Gastrocnemius medialis (tissue), 4 donors: ENCODE results near the gene HINFP. TPM values are rescaled to one million over a fixed set of nuclear protein-coding genes. Genes with fewer than 3 reads are reported as not detected.
A peak's percentile ranks its signal among the peaks of the same experiment; 100 is the strongest.

ENCODE experiments used
- ATAC-seq, 2 donors: fragments of 150-250 bp; one replicate each; pipeline ENCODE4 v1.9.1; 2016
- DNase-seq, 2 donors: peaks; one replicate each; pipeline ENCODE4 v3.0.0-alpha.2; 2019
- H3K27ac ChIP-seq, 4 donors: fragments of 200-600 bp; sonication (generic); 1 replicate in 1 of 4; 2 replicates in 3 of 4; pipeline ENCODE4 v1.5.1; 2016 to 2018; ENCODE audit warnings: mild to moderate bottlenecking in 2 of 4, moderate library complexity in 1 of 4
- H3K27me3 ChIP-seq, 3 donors: fragments of 200-600 bp; sonication (generic) in 2 of 3; 1 replicate in 1 of 3; 2 replicates in 2 of 3; pipeline versions ENCODE4 v1.5.1 to v1.6.0; 2016 to 2019; ENCODE audit warnings: mild to moderate bottlenecking in 1 of 3, moderate library complexity in 1 of 3
- H3K36me3 ChIP-seq, 2 donors: fragments of 200-600 bp; sonication (generic) in 1 of 2; one replicate each; pipeline ENCODE4 v1.5.1; 2017 to 2018
- H3K4me1 ChIP-seq, 2 donors: fragments of 200-600 bp; sonication (generic) in 1 of 2; one replicate each; pipeline ENCODE4 v1.5.1; 2016 to 2017; ENCODE audit warnings: mild to moderate bottlenecking in 2 of 2
- H3K4me3 ChIP-seq, 4 donors: fragments of 200-600 bp; sonication (generic) in 3 of 4; 1 replicate in 1 of 4; 2 replicates in 3 of 4; pipeline ENCODE4 v1.5.1; 2016 to 2019; ENCODE audit warnings: mild to moderate bottlenecking in 2 of 4
- H3K9me3 ChIP-seq, 3 donors: fragments of 200-600 bp; sonication (generic) in 2 of 3; 1 replicate in 1 of 3; 2 replicates in 2 of 3; pipeline ENCODE4 v1.5.1; 2016 to 2019
- CTCF ChIP-seq, 5 experiments: fragments of 450-650 bp in 3 of 5; fragments of 200-600 bp in 2 of 5; sonication (generic) in 2 of 5; IDR thresholded peaks in 4 of 5; conservative IDR thresholded peaks in 1 of 5; 1 replicate in 4 of 5; 2 replicates in 1 of 5; pipeline ENCODE4 v1.5.1; 2016 to 2019; ENCODE audit warnings: antibody characterized with exemption in 5 of 5, mild to moderate bottlenecking in 3 of 5, moderate library complexity in 3 of 5
- POLR2A ChIP-seq, 2 donors: fragments of 450-650 bp; IDR thresholded peaks; one replicate each; pipeline ENCODE4 v1.6.1; 2017; ENCODE audit warnings: antibody characterized with exemption in 2 of 2, mild to moderate bottlenecking in 2 of 2, moderate library complexity in 2 of 2
- in situ Hi-C, 4 donors: fragments of 200-750 bp; cut with MboI; loops; one replicate each; pipeline versions ENCODE4 v1.15.0 to v1.8.0; 2017; ENCODE audit warnings: low sequenced_read_pairs in 4 of 4
- intact Hi-C: fragments of 100-400 bp; cut with DNase I; formaldehyde crosslinking; loops from one replicate; pipeline ENCODE4 v1.15.1; 2023; ENCODE audit warnings: low total_unique reads
- total RNA-seq, 4 donors: library from RNA; depleted of rRNA; stranded (reverse); fragments of >200 nt; gene quantifications; one replicate each; pipeline versions ENCODE4 v1.1.0 to v1.2.3, GENCODE V29; 2016

HINFP gene
- total RNA-seq: 10 to 100 TPM in 3 of 4 donors, 1 to 10 TPM in 1; 8.1 to 17.8 (median 15.3) TPM

GRCh38 chr11:119121008-119121810 lies at the start of gene HINFP:
HINFP (plus strand) TSS chr11:119121580; CDS start chr11:119126945, 5,365 bp downstream.
- H3K27me3 ChIP-seq: no peaks in the 10 kb centered on the region
- TF ChIP-seq CTCF (IDR thresholded peaks at IDR 0.05 in 4 of 5, conservative IDR thresholded peaks at IDR 0.05 in 1 of 5) (no peak), POLR2A (IDR thresholded peaks at IDR 0.05) (peak; percentile 63 to 76)
- intact Hi-C loops (loop anchor here (1.0 to 5.0 kb wide), 5 partner anchors 14 to 76 kb away; partner anchors contain the start of genes C2CD2L, HMBS, HYOU1 and NLRX1), in situ Hi-C loops (no loop called here)
- no peaks in the 10 kb centered on the region for H3K9me3 ChIP-seq
- H3K4me1 ChIP-seq: peaks cover 16 to 20% of the 10 kb centered on the region in 2 donors
- peak; percentile 99 to 100 for ATAC-seq
- H3K4me3 ChIP-seq: peak within 1 kb of the TSS; percentile 67 to 97 (median 87)
- H3K27ac ChIP-seq: peak within 1 kb of the TSS; percentile 85 to 90 (median 88)
- DNase-seq: peak; percentile 100
- peaks cover 0 to 28% of the 10 kb centered on the region in 2 donors for H3K36me3 ChIP-seq

GRCh38 chr11:119077839-119078238 lies 43.5 kb upstream of the HINFP start:
- DNase-seq: no peak
- intact Hi-C loops: no loop called here

GRCh38 chr11:119078675-119079420 lies 42.5 kb upstream of the HINFP start:
- Histone ChIP-seq H3K27me3 (no peaks in the 10 kb centered on the region), H3K27ac (no peak overlapping the region), H3K9me3 (no peaks in the 10 kb centered on the region), H3K4me1 (no peaks in the 10 kb centered on the region), H3K36me3 (peaks cover 12 to 89% of the 10 kb centered on the region in 2 donors), H3K4me3 (no peak overlapping the region)
- DNase-seq: no peak
- TF ChIP-seq POLR2A (IDR thresholded peaks at IDR 0.05) (no peak), CTCF (IDR thresholded peaks at IDR 0.05 in 4 of 5, conservative IDR thresholded peaks at IDR 0.05 in 1 of 5) (no peak)
- intact Hi-C loops: no loop called here
- ATAC-seq: no peak
- in situ Hi-C loops: no loop called here

More at GRCh38 chr11:119077839-119078238, 43.5 kb upstream of the HINFP start:
- no peaks in the 10 kb centered on the region for H3K4me1 ChIP-seq
- no peaks in the 10 kb centered on the region for H3K27me3 ChIP-seq
- H3K36me3 ChIP-seq: peaks cover 12 to 99% of the 10 kb centered on the region in 2 donors
- H3K4me3 ChIP-seq: no peak overlapping the region
- in situ Hi-C loops: no loop called here
- H3K9me3 ChIP-seq: no peaks in the 10 kb centered on the region
- no peak overlapping the region for H3K27ac ChIP-seq
- no peak for ATAC-seq
- TF ChIP-seq CTCF (IDR thresholded peaks at IDR 0.05 in 4 of 5, conservative IDR thresholded peaks at IDR 0.05 in 1 of 5) (no peak), POLR2A (IDR thresholded peaks at IDR 0.05) (no peak)

DNA sequence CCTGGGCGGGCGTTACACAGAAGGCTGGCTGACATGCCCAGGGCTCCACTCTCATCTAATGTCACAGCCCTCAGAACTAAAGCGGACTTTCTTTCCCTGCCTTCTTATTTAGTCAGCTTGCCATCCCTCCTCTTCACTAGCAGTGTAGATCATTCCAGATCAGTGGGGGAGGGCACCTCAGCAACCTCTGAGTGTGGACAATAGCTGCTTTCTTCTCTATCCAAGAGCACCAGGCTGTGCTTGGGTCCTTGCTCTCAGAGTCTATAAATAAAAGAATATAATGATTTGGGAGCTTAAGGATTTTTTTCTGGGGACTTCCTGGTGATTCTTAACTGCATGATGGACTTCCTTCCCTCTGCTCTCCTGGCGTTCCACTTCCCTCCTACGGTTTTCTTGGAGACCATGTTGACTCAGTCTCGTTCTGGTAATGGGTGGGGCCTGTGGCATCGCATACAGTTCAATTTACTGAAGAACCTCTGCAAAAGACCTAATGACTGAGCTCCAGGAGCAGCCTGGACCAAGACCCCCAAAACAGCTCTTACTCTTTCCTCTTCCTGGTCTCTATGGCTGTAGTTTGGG lies 39.6 kb upstream of the HINFP start:
- DNase-seq (no peak), ATAC-seq (no peak)
- no peak overlapping the region for H3K4me3 ChIP-seq
- H3K4me1 ChIP-seq: peaks cover 15 to 17% of the 10 kb centered on the region in 2 donors
- in situ Hi-C loops (no loop called here), intact Hi-C loops (no loop called here)
- H3K27ac ChIP-seq: no peak overlapping the region
- peaks cover 12 to 60% of the 10 kb centered on the region in 2 donors for H3K36me3 ChIP-seq
- no peak for TF ChIP-seq CTCF (IDR thresholded peaks at IDR 0.05 in 4 of 5, conservative IDR thresholded peaks at IDR 0.05 in 1 of 5)
- no peak for TF ChIP-seq POLR2A (IDR thresholded peaks at IDR 0.05)
- no peaks in the 10 kb centered on the region for H3K9me3 ChIP-seq
- H3K27me3 ChIP-seq: no peaks in the 10 kb centered on the region
